Inflammatory macrophage (primary cell): Measurements from ENCODE around the gene GTF2IRD1.
"Not testable (repeated sequence)": the region's sequence is repeated elsewhere in the genome, so short reads cannot be mapped to it uniquely, and the experiment has no call there.

Experiments
- DNase-seq, 2 donors: peaks; one replicate each; pipeline ENCODE4 v3.0.0-alpha.2; 2020 to 2022

The GTF2IRD1 gene

DNA sequence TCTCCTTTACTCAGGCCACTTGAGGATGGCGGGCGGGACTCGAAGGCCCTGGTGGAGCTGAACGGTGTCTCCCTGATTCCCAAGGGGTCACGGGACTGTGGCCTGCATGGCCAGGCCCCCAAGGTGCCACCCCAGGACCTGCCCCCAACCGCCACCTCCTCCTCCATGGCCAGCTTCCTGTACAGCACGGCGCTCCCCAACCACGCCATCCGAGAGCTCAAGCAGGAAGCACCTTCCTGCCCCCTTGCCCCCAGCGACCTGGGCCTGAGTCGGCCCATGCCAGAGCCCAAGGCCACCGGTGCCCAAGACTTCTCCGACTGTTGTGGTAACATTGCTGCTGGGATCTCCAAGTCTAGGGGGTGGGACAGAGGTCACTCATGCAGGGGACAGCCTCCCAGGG lies 65.7 kb downstream of the GTF2IRD1 start:
- no peak for DNase-seq

DNA sequence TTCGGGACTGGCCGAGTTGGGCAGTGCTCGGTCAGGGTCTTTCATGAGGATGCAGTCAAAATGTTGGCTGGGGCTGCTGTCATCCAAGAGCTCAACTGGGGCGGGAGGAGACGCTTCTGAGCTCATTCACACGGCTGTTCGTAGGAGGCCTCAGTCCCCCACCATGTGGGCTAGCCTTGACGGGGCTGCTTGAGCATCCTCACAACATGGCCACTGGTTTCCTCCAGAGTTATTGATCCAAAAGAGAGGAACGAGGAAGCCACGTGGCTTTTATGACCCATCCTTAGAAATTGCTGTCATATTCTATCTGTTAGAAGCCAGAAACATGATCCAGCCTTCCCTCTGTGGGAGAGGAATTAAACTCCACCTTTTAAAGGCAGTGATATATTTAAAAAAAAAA lies 68.1 kb downstream of the GTF2IRD1 start:
- no peak for DNase-seq

DNA sequence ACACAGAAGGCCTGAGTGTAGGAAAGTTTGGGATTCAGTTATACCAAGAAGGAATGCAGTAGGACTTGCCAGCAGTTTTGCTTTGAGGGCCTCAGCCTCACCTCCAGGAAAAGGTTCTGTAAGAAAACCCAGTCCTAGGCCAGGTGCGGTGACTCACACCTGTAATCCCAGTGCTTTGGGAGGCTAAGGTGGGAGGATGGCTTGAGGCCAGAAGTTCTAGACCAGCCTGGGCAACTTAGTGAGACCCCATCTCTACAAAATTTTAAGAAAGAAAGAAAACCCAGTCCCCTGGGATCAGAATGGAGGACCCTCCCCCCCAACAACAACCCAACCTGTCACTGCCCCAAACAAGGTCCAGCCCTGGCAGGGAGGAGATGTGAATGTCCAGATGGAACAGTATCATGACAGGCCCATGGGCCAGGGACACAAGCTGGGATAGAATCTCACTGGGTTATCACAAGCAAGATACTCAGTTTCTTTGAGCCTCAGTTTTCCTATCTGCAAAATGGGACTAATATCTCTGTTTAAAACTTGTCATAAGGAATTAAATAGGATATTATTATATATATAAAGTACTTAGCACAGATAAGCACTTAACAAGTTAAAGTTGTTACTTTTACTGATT lies 68.7 kb downstream of the GTF2IRD1 start:
- no peak for DNase-seq

DNA sequence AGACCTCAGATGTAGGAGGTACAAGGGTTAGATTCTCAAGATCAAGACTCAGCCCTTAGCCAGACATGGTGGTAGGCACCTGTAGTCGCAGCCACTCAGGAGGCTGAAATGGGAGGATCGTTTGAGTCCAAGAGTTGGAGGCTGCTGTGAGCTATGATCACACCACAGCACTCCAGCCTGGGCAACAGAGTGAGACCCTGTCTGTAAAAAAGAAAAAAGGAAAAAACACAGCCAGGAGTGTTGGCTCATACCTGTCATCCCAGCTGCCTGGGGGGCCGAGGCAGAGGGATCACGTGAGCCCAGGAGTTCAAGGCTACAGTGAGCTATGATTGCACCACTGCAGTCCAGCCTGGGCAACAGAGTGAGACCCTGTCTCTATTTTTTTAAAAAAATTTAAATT lies 69.3 kb downstream of the GTF2IRD1 start:
- DNase-seq: no peak

DNA sequence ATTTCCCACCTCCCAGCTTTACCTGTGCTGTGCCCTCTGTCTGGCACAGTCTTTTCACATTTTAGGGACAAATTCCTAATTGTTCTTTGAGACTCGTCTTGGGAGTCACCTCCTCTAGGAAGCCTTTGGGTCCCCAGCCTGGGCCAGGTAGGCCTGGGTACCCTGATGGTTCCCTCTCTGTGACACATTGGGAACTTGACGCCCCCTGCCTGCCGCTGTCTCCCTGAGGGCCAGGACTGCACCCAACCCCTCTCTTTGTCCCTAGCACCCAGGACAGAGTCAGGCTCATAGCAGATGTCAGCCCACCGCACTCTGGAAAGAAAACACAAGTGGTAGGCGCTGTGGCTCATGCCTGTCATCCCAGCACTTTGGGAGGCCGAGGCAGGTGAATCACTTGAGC lies 71.4 kb downstream of the GTF2IRD1 start:
- no peak for DNase-seq

DNA sequence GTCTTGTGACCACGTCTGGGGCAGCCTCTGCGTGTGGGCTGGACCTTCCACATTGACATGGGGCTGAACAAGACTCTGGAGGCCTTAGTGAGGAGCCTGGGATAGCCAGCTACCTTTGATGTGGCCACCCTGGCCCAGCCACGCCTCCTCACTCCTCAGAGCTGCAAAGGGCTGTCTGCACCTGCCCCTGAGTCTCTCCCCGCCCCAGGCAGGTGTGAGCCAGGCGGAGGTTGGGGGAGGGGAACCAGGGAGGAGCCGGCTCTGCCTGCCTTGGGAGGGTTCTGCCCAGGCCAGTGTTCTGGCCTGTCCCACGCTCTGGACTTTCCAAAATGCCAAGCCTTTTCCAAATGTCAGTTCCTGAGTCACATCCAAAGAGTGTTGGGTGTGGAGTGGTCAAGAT lies 72.2 kb downstream of the GTF2IRD1 start:
- peak in 1 of 2 donors; percentile 46 for DNase-seq

DNA sequence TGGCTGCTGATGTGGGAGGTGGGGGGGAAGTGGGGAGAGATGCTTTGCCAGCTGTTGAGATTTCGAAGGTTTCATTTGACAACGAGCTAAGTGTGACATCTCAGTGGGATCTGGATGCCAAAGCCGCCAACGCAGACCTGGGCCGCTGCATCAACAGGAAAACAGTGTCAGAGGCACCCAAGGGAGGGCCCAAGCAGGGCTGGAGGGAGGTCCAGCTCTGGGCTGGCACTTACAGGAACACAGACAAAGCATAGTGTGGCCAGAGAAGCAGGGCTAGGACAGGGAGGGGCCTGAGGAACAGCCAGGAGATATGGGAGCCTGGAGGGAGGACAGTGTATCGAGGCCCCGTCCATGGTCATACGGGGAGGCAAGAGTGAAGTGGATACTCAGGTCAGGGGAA lies 73.1 kb downstream of the GTF2IRD1 start:
- no peak for DNase-seq

DNA sequence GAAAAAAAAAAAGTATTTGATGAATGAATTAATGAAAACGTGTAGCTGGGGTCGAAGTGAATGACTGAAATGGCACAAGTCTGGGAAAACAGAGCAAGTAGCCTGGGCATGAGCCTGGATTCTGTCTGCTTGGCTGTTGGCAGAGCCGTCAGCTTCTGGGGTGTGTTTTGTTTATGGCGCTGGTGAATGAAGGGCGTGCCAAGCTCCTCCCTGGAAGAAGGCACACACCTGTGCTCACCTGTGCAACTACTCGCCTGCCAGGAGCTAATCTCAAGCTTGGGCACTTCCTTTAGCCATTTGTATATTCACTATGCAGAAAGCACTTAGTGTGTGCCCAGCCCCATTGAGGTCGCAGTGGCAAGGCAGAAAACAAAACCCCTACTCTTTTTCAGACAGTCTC lies 74.1 kb downstream of the GTF2IRD1 start:
- DNase-seq: no peak

DNA sequence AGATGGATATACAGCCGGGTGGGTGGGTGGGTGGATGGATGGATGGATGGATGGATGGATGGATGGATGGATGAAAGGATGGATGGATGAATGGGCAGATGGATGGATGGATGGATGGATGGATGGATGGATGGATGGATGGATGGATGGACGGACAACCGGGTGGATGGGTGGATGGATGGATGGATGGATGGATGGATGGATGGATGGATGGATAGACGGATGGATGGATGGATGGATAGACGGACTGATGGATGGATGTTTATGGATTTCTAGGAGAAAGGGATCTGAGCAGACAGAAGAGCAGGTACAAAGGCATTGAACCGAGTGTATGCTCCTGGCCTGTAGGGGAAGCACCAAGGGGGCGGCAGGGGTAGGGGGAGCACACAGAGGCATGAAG lies 75.1 kb downstream of the GTF2IRD1 start:
- DNase-seq: not testable (repeated sequence)

DNA sequence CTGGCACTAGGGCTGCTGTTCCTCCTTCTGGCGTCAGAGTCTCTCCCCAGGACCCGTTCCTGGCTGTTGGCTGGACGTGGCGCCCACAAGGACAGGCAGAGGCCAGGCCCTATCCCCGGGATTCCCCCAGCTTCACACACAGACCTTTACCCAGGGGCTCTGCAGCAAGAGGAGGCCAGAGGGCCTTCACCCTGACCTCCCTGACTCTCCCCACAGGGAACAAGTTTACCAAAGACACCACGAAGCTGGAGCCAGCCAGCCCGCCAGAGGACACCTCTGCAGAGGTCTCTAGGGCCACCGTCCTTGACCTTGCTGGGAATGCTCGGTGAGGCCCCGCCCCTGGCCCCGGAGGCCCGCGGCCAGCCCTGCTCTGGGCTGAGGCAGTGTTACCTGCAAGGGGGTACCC lies 82.2 kb downstream of the GTF2IRD1 start:
- DNase-seq: no peak

DNA sequence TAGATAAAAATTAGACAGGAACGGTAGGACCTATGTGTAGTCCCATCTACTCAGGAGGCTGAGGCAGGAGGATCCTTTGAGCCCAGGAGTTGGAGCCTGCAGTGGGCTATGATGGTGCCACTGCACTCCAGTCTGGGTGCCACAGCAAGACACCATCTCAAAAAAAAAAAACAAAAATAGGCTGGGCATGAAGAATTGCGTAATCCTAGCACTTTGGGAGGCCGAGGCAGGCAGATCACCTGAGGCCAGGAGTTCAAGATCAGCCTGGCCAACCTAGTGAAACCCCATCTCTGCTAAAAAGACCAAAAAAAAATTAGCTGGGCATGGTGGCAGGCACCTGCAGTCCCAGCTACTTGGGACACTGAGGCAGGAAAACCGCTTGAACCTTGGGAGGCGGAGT lies 88.2 kb downstream of the GTF2IRD1 start:
- DNase-seq: not testable (repeated sequence)

DNA sequence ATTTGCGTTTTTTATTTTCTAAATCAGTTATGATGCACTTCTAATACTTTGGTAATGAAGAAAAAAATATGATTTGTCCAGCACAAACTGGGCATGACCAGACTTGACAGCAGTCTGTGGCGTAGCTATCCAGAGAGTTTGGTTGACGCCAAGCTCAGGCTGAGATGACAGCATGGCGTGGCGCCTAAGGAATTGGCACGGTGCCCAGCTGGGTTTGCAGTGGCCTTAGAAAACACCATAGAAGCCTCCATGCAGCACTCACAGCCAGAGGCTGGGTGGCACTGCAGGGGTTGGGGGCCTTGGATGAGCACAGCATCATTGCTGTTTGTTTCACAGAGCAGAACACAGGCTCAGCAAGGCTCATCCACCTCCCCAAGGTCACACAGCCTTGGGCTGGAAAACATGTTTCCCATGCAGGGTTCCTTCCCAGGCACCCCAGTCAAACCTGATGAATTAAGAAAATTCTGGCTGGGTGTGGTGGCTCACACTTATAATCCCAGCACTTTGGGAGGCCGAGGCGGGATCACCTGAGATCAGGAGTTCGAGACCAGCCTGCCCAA lies 88.9 kb downstream of the GTF2IRD1 start:
- no peak for DNase-seq

DNA sequence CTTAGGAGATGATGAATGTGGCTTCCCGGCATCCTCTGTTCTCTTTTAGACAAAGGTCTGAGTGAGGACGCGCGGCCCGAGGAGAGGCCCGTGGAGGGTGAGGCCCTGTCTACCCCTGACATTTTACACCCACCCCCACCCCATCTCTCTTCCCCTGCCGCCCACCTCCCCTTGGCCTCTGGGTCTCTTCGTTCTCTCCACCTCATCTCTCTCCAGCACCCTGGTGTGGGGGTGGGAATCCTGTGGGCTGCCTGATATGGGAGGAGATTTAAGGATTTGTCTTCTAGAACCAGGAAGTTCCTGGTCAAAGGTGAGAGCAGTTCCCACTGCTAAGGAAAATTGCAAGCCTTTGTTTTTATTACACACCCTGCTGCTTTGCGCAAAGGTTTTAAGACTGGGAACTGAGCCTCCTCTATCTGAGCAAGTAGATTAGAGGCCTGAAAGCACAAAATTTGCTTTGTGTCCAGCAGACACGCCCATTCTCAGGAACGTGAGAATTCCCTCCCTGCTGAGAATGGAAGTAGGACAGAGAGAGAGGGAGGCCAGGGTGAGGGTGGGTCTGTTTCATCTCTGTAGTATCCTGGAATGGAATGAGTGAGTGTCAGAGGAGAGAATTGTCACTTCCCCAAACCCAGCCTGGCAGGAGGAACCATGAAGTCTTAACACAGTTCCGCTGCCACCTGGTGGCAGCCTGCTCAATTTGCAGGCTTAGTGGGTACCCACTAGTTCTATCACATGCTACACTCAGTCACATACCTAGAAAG lies 91.2 kb downstream of the GTF2IRD1 start:
- peak; percentile 85 to 86 for DNase-seq

DNA sequence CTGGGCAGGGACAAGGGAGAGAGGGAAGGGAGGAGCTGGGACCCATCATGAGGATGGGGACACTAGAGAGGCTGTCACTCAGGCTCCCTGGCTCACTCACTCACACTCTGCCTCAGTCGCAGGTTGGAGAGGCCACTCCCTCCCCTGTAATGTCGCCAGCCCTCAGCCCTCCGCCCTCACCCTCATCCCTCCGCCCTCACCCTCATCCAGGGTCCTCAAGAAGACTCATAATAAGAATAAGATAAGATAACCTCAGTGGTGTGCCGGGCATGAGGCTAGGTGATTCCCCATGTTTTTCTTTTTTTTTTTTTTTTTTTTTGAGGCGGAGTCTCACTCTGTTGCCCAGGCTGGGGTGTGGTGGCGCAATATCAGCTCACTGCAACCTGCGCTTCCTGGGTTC lies 92.2 kb downstream of the GTF2IRD1 start:
- DNase-seq: no peak

DNA sequence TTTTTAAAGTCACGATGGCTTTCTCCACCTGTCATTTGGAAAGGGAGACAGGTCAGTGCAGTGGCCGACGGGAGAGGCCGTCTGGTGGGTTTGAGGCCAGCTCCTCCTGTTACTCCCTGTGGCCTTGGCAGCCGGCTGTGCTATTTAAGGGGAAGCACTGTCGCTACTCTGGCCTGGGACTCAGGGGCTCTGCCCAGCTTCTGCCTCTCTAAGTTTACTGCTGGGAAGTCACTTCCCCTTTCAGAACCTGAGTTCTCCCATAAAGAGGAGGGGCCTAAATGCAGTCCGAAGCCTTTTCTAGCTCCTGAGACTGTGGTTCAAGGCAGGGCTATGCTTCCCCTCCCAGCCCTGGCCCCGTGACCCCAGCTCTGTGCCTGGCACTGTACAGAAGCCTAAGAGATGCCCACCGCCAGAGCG lies 99.9 kb downstream of the GTF2IRD1 start:
- DNase-seq: peak; percentile 33 to 44

DNA sequence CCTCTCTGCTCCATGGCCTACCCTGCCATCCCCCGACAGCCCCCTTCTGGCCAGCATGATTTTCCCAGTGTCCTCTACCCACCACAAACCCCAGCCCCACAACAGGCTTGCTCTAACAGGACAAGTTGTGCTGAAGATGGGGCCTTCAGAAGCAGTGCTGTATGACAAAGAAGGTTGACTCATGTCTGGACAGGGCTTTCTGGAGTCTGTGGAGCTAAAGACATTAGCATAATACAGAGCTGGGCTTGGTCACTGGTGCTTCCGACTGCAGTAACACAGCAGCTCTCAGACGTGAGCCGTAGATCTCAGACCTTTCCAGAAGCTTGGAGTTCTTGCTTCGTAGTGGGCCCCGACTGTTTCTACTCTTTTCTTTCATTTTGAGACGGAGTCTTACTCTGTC lies 100.5 kb downstream of the GTF2IRD1 start:
- DNase-seq: no peak

DNA sequence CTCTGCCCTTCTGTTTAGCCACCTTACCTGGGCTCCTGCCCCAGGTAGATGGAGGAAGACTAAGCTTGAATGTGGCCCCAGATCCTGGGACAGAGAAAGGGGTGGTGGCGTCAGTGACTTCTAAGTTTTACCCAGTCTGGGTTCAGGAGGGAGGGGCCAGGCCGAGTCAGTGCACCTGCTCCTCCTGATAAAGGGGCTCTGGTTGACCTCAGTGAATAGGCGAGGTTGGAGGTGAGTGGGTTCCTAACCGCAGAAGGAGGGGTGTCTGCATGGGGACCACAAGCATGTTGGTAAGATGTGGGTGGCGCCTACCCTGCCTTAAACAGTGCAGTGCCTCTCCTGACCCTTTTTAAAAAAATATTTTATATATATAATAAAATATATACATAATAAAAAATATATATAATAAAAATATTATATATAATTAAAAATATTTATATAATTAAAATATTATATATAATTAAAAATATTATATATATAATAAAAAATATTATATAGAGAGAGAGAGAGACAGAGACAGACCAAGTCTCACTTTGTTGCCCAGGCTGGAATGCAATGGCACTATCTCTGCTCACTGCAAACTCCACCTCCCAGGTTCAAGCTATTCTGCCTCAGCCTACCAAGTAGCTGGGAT lies 106.5 kb downstream of the GTF2IRD1 start:
- DNase-seq: no peak

DNA sequence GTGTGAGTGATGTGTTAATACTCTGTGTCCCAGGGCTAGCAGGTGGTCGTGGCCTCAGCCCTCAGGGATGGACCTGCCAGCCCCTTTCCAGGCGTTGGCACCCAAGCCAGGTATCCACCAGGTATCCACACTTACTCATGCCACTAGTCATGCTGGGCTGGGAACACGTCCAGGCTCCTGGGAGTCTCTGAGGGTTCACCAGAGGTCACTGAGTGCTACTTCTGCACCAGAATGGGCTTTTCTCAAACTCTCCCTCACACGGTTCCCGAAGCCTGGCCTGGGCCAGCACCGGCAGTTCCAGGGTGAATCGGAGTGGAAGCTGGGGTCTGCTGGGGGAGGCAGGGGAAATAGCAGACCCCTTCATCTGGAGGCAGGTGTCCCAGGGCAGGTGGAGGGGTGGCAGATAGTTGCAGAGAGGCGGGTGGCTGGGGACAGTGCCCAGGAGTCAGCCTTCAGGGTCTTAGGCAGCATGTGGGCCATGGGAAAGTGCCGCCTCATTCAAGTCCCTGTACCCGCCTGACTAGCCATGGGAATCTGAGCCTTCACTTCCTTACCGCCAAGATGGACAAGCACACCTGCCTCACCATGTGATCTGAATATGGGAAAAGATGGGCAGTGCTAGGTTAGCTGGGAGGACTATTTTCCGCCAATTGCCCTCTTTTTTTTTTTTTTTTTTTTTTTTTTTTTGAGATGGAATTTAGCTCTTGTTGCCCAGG lies 108.3 kb downstream of the GTF2IRD1 start:
- no peak for DNase-seq

DNA sequence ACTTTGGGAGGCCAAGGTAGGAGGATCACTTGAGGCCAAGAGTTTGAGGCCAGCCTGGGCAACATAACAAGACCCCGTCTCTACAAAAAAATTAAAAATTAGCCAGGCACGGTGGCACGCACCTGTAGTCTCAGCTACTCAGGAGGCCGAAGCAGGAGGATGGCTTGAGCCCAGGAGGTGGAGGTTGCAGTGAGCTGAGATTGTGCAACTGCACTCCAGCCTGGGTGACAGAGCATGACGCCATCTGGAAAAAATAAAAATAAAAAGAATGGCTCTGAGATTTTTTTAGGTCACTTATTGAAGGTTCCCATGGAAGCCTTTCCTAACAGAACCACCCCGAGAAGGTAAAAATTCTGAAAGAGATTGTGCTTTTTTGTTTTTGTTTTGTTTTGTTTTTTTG lies 109.9 kb downstream of the GTF2IRD1 start:
- DNase-seq: not testable (repeated sequence)

DNA sequence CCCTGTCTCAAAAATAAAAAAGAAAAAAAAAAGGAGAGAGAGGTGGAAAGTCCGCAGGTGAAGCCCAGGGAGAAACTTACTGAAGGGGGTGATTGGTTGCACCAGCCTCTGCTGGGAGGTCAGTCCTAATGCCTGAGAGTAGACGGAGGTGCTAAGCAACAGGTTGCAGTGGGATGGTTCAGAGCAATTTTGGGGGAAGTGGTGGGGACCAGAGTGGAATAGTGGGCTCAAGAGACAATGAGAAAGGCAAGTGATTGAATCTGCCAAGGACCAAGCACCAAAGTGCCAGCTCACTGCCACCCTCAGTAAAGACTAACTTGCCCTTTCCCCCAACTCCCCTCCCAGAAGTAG lies 113.6 kb downstream of the GTF2IRD1 start:
- DNase-seq: no peak

DNA sequence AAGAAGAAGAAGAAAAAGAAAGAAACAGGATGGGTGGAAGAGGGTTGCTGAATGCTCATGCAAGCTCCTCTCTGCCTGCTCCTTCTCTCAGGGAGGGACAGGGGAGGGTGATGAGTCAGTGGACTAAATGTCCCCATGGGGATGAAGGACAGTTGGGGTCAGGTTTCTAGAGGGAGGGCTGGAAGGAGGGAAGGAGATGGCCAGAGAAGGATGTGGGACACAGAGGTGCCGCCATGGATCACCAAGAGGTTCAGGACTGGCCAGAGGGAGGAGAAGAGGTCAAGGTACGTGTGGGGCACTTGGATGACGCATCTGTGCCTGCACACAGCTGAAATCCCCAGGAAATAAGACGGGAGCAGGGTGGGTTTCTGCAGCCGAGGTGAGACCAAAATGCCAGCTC lies 115.0 kb downstream of the GTF2IRD1 start:
- no peak for DNase-seq

DNA sequence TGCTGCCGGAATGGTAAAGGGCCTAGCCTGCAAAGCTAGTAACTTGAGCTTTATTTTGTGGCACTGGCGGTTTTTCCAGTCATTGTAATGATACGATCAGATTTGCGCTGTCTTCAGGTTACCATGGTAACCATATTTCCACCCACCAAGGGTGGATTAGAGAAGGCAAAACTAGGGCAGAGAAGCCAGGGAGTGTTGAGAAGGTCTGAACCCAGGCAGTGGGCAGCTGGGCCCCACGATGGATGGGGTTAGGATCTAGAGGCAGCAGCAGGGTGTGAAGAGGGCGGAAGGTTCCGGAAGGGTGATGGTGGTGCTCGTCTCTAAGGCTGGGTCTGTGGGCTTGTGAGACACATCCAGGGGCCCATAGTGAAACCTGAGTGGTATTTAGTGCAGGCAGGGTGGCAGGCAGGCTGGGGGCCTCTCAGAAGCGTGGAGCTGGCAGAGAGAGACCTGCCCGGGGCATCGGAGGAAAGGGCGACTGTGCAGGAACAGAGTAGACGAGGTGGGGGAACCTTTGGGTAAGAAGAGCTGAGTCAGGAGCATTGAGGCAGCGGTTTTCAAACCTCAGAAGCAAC lies 115.9 kb downstream of the GTF2IRD1 start:
- no peak for DNase-seq
